Breast epithelium (tissue), 4 donors: Measurements from ENCODE around the gene ADARB1. TPM values are rescaled to one million over a fixed set of nuclear protein-coding genes. Genes with fewer than 3 reads are reported as not detected.

Source experiments
- DNase-seq, 2 donors: peaks; one replicate each; pipeline ENCODE4 v3.0.0-alpha.2; 2019; ENCODE audit warnings: low spot score in 2 of 2
- H3K27ac ChIP-seq, 2 donors: fragments of 200-600 bp; sonication (generic) in 1 of 2; one replicate each; pipeline ENCODE4 v1.5.1; 2016 to 2019; ENCODE audit warnings: mild to moderate bottlenecking in 1 of 2
- H3K27me3 ChIP-seq, 2 donors: fragments of 200-600 bp; sonication (generic) in 1 of 2; one replicate each; pipeline versions ENCODE4 v1.5.1 to v1.6.0; 2017 to 2019; ENCODE audit warnings: control low read depth in 1 of 2, mild to moderate bottlenecking in 1 of 2
- H3K36me3 ChIP-seq: fragments of 200-600 bp; one replicate; pipeline ENCODE4 v1.5.1; 2019
- H3K4me1 ChIP-seq, 2 donors: fragments of 200-600 bp; sonication (generic); one replicate each; pipeline ENCODE4 v1.5.1; 2016 to 2019; ENCODE audit warnings: control low read depth in 1 of 2
- H3K4me3 ChIP-seq, 3 donors: fragments of 200-600 bp; sonication (generic); 1 replicate in 2 of 3; 2 replicates in 1 of 3; pipeline ENCODE4 v1.5.1; 2016 to 2019; ENCODE audit warnings: mild to moderate bottlenecking in 3 of 3, moderate library complexity in 2 of 3
- H3K9me3 ChIP-seq, 2 donors: fragments of 200-600 bp; sonication (generic) in 1 of 2; one replicate each; pipeline ENCODE4 v1.5.1; 2016 to 2019; ENCODE audit warnings: control low read depth in 1 of 2
- CTCF ChIP-seq, 3 donors: fragments of 450-650 bp; IDR thresholded peaks; one replicate each; pipeline ENCODE4 v1.5.1; 2016 to 2017; ENCODE audit warnings: antibody characterized with exemption in 3 of 3, mild to moderate bottlenecking in 3 of 3, moderate library complexity in 3 of 3
- POLR2A ChIP-seq: fragments of 450-650 bp; IDR thresholded peaks from one replicate; pipeline ENCODE4 v1.6.1; 2016; ENCODE audit warnings: antibody characterized with exemption, mild to moderate bottlenecking, moderate library complexity
- POLR2AphosphoS5 ChIP-seq, 3 donors: sonication (generic); formaldehyde crosslinking; IDR thresholded peaks; one replicate each; pipeline ENCODE4 v1.6.1; 2017; ENCODE audit warnings: antibody characterized with exemption in 3 of 3
- intact Hi-C: fragments of 100-400 bp; cut with DNase I; formaldehyde crosslinking; loops from one replicate; pipeline ENCODE4 v1.15.1; 2023; ENCODE audit warnings: low total_unique reads
- total RNA-seq, 3 donors: library from RNA; depleted of rRNA; stranded (reverse); fragments of >200 nt; gene quantifications; one replicate each; pipeline ENCODE4 v1.1.0, GENCODE V29; 2016

The ADARB1 gene
- total RNA-seq, 3 donors from 2014 or later, result 19.9 to 21.3 (median 20.0) TPM

- Histone ChIP-seq H3K4me1 (no peaks in the 10 kb centered on the region), H3K9me3 (no peaks in the 10 kb centered on the region), H3K27me3 (no peaks in the 10 kb centered on the region), H3K27ac (no peak overlapping the region), H3K36me3 (no peaks in the 10 kb centered on the region), H3K4me3 (no peak overlapping the region)
- TF ChIP-seq CTCF (IDR thresholded peaks at IDR 0.05) (no peak), POLR2A (no peak), POLR2AphosphoS5 (IDR thresholded peaks at IDR 0.05) (no peak)
- intact Hi-C loops, result no loop called here
- no peak for DNase-seq
Measured at GRCh38 chr21:45175326-45176095, 101.1 kb downstream of the ADARB1 start.

- no peak overlapping the region for H3K27ac ChIP-seq
- DNase-seq, result no peak
- TF ChIP-seq CTCF (IDR thresholded peaks at IDR 0.05), result no peak
- TF ChIP-seq POLR2AphosphoS5 (IDR thresholded peaks at IDR 0.05), result no peak
- intact Hi-C loops, result no loop called here
- H3K4me3 ChIP-seq, result no peak overlapping the region
- no peaks in the 10 kb centered on the region for H3K4me1 ChIP-seq
- no peaks in the 10 kb centered on the region for H3K36me3 ChIP-seq
- H3K27me3 ChIP-seq, result no peaks in the 10 kb centered on the region
- H3K9me3 ChIP-seq, result no peaks in the 10 kb centered on the region
Measured at GRCh38 chr21:45176141-45176540, 101.8 kb downstream of the ADARB1 start.

- TF ChIP-seq CTCF (IDR thresholded peaks at IDR 0.05) (no peak), POLR2AphosphoS5 (IDR thresholded peaks at IDR 0.05) (no peak), POLR2A (no peak)
- Histone ChIP-seq H3K4me3 (no peak overlapping the region), H3K27ac (no peak overlapping the region), H3K36me3 (no peaks in the 10 kb centered on the region), H3K4me1 (no peaks in the 10 kb centered on the region), H3K27me3 (no peaks in the 10 kb centered on the region), H3K9me3 (no peaks in the 10 kb centered on the region)
- intact Hi-C loops, result no loop called here
- no peak for DNase-seq
Measured at GRCh38 chr21:45177039-45177438, 102.7 kb downstream of the ADARB1 start.

GRCh38 chr21:45178070-45178608, 103.8 kb downstream of the ADARB1 start:
- DNase-seq, result no peak
- intact Hi-C loops, result no loop called here
- no peaks in the 10 kb centered on the region for H3K36me3 ChIP-seq

More at GRCh38 chr21:45178070-45178608, 103.8 kb downstream of the ADARB1 start:
- Histone ChIP-seq H3K27ac (no peak overlapping the region), H3K4me3 (no peak overlapping the region), H3K9me3 (no peaks in the 10 kb centered on the region), H3K27me3 (no peaks in the 10 kb centered on the region), H3K4me1 (no peaks in the 10 kb centered on the region)
- no peak for TF ChIP-seq POLR2AphosphoS5 (IDR thresholded peaks at IDR 0.05)
- no peak for TF ChIP-seq CTCF (IDR thresholded peaks at IDR 0.05)
- TF ChIP-seq POLR2A, result no peak
